GM18502 (cell line): ENCODE data around the gene RNU6-9.

Experiments used
- ATAC-seq: cut with Tn5 transposase; IDR thresholded peaks from one replicate; pipeline ENCODE4 v1.9.1; 2021; ENCODE audit warnings: mild to moderate bottlenecking; ENCODE audit not compliant: unreplicated experiment, poor library complexity

The RNU6-9 gene

DNA sequence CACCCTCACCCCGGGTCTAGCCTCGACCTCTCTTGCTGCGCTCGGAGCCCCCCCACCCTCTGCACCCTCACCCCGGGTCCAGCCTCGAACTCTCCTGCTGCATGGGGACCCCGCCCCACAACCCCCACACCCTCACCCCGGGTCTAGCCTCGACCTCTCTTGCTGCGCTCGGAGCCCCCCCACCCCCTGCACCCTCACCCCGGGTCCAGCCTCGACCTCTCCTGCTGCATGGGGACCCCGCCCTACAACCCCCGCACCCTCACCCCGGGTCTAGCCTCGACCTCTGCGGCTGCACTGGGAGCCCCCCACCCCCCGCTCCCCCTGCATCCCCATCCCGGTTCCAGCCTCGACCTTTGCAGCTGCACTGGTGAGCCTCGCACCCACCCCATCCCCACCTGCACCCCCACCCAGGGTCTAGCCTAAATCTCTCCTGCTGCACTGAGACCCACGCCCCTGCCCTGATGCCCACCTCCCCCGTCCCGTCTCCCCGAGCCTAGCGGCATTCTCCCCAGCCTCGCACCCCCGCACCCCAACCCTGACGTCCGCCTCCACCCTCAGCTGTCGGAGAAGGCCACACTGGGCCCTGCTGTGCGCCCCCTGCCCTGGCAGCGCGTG lies 32.0 kb upstream of the RNU6-9 start:
- ATAC-seq, result no peak

DNA sequence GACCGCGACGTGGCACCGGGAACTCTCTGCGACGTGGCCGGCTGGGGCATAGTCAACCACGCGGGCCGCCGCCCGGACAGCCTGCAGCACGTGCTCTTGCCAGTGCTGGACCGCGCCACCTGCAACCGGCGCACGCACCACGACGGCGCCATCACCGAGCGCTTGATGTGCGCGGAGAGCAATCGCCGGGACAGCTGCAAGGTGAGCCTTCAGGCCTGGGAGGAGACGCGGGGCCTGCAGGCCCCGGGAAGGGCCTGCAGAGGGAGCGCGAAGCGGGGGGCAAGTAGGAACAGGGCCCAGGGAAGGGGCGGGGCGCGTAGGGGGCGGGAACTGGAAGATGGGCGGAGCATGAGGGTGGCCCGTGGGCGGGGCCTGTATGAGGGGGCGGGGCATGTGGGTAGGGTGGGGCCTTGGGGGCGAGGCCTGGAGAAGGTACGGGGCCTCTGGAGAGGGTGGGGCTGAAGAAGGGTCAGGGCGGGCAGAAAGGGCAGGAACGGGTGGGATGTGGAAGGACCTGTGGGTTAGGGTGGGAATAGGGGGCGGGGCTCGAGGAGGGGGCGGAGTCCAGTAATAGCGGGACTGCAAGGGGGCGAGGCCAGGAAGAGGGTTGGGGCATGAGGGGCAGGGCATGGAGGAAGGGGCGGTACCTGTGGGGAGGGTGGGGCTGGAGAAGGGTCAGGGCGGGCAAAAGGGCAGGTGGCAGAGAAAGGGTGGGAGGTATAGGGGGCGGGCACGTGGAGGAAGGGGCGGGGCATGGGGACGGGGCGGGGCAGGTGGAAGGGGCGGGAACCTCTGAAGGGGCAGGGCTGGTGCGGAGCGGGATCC lies 31.3 kb upstream of the RNU6-9 start:
- no peak for ATAC-seq

DNA sequence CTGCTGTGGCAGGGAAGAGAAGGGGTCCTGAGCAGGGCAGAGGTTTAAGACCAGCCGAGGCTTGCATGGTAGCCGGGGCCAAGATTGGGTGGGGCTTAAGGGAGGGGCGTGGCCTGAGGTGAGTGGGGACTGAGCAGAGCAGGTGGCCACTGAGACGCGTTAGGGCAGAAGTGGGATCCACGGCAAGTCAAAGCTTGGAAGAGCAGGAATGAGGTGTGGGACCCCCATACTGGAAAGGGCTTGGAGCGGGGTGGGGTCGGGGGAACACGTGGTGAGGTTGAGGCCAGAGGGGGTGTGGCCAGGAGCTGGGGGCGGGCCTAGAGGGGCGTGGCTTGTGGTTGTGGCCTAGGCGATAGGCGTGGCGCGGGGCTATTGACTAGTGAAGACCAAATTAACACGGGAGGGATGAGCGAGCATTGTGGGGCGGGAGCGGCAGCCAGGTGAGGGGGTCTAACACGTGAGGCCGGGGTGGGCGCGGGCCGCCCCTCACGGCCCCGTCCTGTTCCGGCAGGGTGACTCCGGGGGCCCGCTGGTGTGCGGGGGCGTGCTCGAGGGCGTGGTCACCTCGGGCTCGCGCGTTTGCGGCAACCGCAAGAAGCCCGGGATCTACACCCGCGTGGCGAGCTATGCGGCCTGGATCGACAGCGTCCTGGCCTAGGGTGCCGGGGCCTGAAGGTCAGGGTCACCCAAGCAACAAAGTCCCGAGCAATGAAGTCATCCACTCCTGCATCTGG lies 30.5 kb upstream of the RNU6-9 start:
- ATAC-seq, result no peak

DNA sequence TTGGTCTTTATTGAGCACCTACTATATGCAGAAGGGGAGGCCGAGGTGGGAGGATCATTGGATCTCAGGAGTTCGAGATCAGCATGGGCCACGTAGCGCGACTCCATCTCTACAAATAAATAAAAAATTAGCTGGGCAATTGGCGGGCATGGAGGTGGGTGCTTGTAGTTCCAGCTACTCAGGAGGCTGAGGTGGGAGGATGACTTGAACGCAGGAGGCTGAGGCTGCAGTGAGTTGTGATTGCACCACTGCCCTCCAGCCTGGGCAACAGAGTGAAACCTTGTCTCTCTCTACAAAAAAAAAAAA lies 30.0 kb upstream of the RNU6-9 start:
- ATAC-seq, result no peak

DNA sequence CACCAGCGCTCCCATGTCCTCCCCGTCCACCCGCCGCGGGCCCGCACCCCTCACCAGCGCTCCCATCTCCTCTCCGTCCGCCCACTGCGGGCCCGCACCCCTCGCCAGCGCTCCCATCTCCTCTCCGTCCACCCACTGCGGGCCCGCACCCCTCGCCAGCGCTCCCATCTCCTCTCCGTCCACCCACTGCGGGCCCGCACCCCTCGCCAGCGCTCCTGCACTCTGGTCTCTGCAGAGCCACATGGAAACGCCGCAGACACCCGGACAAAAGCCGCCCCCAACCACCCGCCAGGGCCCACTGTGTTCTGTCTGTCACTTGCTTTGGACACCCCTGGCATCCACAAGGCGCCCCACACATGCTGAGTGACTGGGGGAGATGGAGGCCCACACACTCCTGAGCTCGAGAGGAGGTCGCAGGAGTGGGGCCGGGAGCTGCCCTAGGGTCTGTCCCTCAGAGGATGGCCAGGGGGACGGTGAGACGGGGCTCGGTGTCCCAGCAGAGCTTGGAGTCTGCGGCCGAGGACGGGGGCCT lies 26.4 kb upstream of the RNU6-9 start:
- no peak for ATAC-seq

DNA sequence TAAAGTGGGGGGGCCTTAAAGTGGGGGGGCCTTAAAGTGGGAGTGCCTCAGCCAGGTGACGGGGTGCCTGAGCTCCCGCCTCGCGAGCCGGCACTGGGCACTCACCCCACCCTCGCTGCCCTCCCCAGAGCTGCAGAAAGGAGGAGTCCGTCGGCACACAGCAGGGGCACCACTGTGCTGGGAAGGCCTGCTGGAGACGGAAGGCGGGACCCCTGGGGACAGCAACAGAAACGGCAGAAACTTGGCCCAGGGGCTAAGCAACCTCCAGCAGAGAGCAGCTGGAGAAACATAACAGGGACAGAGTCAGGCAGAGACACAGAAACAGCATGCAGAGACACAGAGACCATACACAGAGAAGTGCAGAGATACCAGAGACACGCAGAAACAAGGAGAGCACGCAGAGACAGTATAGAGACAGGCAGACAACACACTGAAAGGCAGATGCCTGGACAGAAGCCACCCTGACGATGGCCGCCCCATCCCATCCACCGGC lies 25.9 kb upstream of the RNU6-9 start:
- no peak for ATAC-seq

DNA sequence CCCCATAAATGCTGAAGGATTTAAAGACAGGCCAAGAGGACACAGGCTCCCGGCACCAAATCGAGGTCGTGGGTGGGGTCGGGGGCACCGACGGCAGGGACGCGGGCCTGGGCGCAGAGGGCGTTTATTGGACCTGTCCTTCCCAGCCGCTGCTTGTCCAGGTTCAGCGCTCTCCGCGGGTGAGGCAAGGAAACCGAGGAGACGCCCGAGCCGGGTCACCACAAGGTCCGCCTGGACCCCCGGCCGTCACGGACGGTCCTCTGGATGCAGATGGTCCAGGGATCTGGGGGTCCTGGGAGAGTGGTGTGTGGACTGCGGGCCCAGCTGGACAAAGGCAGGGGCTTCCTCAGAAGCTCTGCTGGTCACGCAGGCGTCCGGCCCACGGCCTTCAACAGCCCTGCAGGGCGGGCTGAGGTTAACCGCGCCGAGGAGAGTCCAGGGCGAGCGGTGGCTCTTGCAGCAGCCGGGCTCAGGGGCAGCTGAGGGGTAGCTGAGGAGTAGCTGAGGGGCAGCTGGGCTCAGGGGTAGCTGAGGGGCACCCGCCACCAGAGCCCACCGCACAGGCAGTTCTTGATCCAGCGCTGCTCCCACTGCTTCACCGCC lies 25.3 kb upstream of the RNU6-9 start:
- ATAC-seq, result no peak

DNA sequence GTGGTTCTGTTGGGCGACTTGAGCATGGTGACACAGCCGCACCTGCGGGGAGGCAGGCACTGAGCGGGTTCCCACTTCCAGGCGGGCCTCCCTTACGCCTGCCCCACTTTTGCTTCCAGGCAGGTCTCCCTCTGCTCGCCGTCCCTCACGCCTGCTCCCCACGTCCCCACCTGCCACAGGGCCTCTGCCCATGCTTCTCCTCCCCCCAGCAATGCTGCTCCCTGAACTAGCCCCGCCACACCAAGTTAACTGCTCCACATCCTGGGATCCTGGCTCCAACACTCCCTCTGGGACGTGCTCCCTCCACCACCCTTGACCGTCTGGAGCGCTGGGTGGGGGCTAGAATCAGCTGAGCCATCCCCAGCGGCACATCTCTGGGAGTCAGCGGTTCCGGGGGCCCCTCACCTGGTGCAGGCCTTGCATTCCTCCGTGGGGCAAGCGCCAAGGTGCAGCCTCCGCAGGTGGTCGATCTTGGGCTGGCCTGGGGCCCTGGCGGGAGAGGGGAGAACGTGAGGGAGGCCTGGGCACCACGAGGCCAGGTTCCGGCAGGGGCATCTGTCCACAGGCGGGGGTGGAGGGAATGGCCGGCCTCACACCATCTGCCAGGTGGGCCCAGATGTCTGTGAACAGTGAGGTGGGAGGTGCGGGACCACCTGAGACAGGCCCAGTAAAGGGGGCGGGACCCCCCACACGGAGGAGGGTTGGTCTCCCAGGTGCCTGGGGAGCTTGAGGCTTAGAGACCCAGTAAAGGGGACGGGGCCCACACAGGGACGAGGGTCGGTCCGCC lies 24.6 kb upstream of the RNU6-9 start:
- ATAC-seq, result no peak

DNA sequence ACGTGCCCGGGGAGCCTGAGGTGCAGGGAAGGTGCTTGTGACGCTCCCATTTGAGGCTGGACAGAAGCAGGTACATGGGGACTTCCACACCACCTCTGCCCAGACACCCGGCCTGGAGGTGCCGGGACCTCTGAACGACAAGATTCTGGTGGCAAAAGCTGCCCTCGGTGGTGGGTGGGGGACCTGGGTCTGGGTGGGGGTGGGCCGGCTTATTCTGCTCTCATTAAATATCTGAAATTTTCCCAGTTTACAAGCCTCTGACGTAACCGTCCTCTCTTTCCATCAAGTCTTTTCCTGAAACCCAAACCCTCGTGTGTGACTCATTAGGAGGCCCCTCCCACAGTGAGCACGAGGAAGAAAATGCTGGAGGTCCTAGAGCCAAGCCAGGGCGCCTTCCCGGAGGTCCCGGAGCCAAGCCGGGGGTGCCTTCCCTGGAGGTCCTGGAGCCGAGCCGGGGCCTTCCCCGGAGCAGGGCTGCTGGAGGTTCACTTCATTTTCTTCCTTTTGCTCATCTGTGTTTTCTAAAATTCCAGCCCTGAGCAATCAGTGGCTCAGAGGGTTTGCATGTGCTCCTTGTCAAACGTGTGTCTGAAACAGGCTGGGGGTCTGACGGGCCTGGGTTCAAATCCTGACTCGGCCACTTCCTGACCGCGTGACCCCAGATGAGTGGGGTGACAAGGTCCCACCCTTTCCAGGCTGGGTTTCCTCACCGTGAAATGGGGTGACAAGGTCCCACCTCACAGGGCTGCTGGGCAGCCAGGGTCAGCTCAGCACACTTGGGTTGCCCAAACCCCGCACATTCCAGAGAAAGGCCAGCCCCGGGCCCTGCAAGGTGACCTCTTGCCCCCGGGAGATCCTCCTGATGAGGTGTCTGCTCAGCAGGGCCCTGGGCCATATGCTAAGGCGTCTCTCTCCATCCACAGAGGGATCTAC lies 23.8 kb upstream of the RNU6-9 start:
- no peak for ATAC-seq

DNA sequence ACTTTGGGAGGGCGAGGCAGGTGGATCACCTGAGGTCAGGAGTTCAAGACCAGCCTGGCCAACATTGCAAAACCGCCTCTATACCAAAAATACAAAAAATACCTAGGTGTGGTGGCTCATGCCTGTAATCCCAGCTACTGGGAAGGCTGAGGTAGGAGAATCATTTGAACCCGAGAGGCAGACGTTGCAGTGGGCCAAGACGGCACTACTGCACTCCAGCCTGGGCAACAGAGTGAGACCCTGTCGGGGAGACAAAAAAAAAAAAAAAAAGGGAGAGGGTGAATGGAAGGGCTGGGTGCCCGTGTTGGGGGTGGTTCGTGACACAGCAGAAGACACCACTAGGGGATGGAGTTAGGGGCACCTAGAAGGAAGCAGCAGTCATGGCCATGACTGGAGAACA lies 23.0 kb upstream of the RNU6-9 start:
- no peak for ATAC-seq

DNA sequence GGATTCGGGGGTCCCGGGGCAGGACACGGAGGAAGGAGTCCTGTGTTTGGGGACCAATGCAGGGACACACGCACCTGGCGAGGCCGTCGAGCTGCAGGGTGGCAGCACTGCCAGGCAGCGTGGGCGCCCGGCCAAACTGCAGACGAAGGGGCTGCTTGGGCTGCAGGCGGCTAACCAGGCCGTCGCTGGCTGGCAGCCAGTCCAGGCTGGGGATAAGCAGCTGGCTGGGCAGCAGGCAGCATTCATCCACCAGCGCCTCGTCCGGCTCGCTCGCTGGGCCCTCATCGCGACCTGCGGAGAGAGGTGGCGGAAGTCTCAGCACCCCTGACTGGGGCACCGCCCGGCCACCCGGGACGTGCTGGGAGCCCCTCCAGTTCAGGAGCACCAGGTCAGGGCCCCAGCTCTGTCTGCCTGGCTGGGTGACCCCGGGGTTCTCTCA lies 22.3 kb upstream of the RNU6-9 start:
- no peak for ATAC-seq

DNA sequence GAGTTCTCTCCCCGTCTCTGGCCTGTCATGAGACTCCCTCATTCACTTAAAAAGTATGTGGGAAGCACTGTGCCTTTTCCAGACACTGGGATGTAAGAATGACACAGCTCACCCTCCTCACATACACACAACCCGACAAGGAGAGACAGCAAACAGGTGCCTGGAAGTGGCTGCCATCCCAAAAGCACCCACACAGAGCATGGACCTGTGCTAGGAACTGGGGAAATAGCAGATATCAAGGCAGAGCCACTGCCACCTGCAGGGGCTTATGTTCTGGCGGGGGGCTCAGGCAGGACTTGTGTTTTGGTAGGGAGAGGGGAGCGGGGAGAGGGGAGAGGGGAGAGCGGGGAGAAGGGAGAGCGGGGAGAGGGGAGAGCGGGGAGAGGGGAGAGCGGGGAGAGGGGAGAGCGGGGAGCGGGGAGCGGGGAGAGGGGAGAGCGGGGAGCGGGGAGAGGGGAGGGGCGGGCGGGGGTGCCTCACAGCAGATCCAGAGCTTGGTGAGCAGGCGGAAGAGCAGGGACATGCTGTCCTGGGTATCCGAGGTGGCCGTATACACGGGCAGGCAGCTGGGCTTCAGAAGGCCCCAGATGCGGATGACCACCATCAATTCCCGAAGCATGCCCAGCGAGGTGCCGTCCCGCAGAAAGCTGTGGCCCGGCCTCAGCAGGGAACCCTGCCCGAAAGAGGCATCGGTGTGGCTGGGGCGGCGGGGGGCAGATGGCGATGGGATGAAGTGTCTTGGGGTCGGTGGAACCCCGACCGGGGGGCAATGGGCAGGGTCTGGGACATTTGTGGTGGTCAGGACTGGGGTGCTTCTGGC lies 21.6 kb upstream of the RNU6-9 start:
- ATAC-seq, result no peak

DNA sequence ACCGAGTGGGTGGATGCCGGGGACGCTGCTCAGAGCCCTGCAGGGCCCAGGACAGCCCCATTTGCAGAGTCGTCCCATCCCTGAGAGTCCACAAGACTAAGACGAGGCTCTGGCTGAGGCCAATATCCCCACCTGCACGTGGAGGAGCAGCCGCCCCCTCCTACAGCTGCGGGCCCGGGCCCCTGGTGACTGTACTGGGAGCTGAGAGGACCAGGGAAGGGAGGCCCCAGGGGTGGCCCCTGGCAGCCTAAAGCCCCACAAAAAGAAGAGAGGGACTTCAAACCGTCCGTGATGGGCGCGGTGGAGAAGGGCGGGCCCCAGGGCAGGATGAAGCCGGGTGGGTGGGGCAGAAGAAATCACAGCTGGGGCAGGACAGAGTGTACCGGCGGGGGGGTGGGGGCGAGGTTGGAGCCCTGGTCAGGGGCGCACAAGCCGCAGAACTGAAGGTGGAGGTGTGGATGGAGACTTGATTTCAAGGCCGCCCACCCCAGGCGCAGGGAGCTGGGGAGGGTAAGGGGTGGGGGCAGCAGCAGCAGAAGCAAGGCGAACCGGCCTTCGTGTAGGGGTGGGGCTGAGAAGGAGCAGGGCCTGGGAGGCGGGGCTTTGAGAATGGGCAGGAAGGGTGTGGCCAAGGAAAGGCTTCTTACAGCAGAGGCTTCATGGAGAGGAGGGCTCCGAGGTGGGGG lies 20.9 kb upstream of the RNU6-9 start:
- ATAC-seq, result no peak

DNA sequence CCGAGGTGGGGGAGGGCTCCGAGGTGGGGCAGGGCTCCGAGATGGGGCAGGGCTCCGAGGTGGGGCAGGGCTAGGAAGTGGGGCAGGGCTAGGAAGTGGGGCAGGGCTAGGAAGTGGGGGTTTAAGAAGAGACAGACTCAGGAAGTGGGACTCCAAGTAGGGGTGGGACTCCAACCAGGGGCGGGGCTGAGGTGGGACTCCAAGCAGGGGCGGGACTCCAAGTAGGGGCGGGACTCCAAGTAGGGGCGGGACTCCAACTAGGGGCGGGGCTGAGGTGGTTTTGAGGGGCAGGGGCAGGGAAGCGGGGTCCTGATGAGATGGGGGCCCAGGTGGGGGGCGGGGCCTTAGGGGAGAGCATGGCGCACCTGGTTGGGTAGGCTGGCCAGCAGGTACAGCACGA lies 20.2 kb upstream of the RNU6-9 start:
- no peak for ATAC-seq

DNA sequence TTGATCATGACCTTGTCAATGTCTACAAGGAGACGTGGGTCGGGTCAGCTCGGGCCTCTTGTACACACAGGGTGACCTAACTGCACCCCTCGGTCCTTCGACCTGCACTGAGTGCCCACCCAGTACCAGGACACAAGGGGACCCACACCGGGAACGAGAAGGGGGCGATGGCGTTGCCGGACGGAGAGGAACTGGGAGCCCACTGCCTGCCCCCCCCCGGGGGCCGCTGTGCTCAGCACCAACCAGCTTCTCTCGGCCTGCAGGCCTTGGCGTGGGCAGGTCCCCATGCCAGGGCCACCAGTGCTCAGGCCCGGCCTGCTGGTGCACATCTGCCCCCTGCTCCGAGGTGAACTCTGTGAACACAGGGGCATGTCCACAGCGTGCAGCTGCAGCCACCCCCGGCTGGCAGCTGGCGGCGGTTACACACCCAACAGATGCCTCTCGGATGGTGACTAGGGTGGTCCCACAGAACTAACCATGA lies 19.7 kb upstream of the RNU6-9 start:
- ATAC-seq, result no peak

DNA sequence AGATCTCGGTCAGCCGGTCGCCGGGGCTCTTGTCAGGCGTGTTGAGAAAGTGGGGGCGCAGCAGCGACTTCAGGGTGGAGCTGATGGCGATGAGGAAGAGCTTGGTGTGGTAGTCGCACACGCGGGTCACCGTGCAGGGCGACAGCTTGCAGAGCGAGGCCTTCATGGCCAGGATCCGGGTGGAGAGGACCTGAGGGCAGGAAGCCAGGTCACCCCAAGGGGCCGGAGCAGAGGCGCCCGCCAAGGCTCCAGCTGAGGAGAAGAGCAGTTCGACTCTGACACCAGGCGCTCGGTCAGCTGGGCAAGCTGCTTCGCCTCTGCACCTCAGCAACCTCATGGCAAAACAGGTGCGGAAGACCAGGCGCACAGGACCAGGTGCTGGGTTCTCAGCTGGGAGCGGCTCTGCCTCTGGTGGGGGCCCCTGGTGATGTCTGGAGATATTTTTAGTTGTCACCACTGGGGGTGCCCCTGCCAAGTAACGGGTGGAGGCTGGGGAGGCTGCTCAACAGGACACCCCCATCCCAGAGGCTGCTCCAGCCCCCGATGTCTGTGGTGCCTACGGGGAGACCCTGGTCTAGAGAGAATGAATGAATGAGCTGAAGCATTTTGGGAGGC lies 17.9 kb upstream of the RNU6-9 start:
- ATAC-seq, result no peak

DNA sequence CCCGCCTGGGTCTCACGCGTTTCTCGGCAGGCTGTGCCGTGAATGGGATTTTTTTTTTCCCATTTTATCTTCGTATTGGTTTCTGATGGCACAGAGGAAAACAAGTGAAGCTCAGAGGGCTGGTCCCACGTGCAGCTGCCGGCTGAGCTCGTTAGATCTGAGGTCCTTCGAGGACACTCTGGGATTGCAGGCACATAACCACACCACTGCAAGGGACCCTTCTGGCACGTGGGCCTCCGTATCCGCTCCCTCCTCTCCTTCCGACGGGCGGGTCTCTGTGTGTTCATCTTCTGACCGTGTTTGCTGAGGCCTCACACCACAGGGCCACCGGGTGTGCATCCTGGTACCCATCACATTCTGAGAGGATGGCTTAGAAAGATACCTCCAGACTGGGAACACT lies 17.2 kb upstream of the RNU6-9 start:
- ATAC-seq, result no peak
